ENCODE data around the gene TMOD2.

The TMOD2 gene

GRCh38 chr15:51750792-51751696 is at the start of gene TMOD2:
TMOD2 (plus strand) TSS chr15:51751597; CDS start chr15:51766442, 14,845 bp downstream.
- DNase-seq: peak; percentile 65

- no peak for DNase-seq
These were observed 48.7 kb upstream of the TMOD2 start for GRCh38 chr15:51702710-51703109.

- DNase-seq: no peak
These were observed 45.1 kb upstream of the TMOD2 start for GRCh38 chr15:51706291-51706690.

GRCh38 chr15:51706926-51707608 is 44.3 kb upstream of the TMOD2 start:
- no peak for DNase-seq

- no peak for DNase-seq
These were observed 43.4 kb upstream of the TMOD2 start for GRCh38 chr15:51708013-51708412.

GRCh38 chr15:51709031-51709430 is 42.4 kb upstream of the TMOD2 start:
- DNase-seq: no peak

- DNase-seq: no peak
These were observed 37.2 kb upstream of the TMOD2 start for GRCh38 chr15:51714162-51714561.

GRCh38 chr15:51714911-51715310 is 36.5 kb upstream of the TMOD2 start:
- no peak for DNase-seq

- no peak for DNase-seq
These were observed 33.2 kb upstream of the TMOD2 start for GRCh38 chr15:51718219-51718618.

GRCh38 chr15:51718746-51719145 is 32.7 kb upstream of the TMOD2 start:
- no peak for DNase-seq

GRCh38 chr15:51720201-51720995 is 31.0 kb upstream of the TMOD2 start:
- DNase-seq: no peak

- no peak for DNase-seq
These were observed 30.0 kb upstream of the TMOD2 start for GRCh38 chr15:51721199-51721960.

- no peak for DNase-seq
These were observed 27.2 kb upstream of the TMOD2 start for GRCh38 chr15:51724199-51724598.

GRCh38 chr15:51724673-51725072 is 26.7 kb upstream of the TMOD2 start:
- DNase-seq: no peak

- DNase-seq: no peak
These were observed 24.9 kb upstream of the TMOD2 start for GRCh38 chr15:51726302-51727073.

GRCh38 chr15:51727141-51727897 is 24.1 kb upstream of the TMOD2 start:
- no peak for DNase-seq

- DNase-seq: no peak
These were observed 19.7 kb upstream of the TMOD2 start for GRCh38 chr15:51731549-51732267.

- no peak for DNase-seq
These were observed 18.8 kb upstream of the TMOD2 start for GRCh38 chr15:51732646-51733045.

- DNase-seq: no peak
These were observed 16.0 kb upstream of the TMOD2 start for GRCh38 chr15:51735228-51736010.
